ENCODE measurements around the gene MICB.

GRCh38 chr6:31497531-31498476 is at the start of gene MICB:
- TF ChIP-seq CTCF (IDR thresholded peaks at IDR 0.05) = no peak
- no peak for TF ChIP-seq POLR2A (IDR thresholded peaks at IDR 0.05)
